Measurements from ENCODE around the gene MIB2. TPM values are rescaled to one million over a fixed set of nuclear protein-coding genes. Genes with fewer than 3 reads are reported as not detected.
"Not testable (repeated sequence)": the region's sequence is repeated elsewhere in the genome, so short reads cannot be mapped to it uniquely, and the experiment has no call there.

Gene MIB2
- total RNA-seq, 1 donor from 2014 or later = 81.2 TPM

DNA sequence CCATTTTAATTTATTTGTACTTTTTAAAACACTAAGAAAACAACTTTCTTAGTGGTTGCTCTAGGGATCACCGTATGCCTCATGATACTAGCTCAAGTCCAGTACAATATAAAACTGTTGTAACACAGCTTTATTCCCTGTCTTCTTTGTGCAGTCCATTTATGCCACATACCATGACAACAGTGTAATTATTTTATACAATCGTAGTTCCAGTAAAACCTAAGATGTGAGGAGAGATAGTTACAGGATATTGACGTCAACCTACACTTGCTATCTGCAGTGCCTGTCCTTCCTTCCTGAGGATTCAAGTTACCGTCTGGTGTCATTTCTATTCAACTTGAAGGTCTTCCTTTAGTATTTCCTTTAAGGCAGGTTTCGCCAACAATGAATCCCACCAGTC is 31.0 kb downstream of the MIB2 start:
- DNase-seq (ENCODE audit: extremely low read depth, low read depth, low spot score) = peak; percentile 23

DNA sequence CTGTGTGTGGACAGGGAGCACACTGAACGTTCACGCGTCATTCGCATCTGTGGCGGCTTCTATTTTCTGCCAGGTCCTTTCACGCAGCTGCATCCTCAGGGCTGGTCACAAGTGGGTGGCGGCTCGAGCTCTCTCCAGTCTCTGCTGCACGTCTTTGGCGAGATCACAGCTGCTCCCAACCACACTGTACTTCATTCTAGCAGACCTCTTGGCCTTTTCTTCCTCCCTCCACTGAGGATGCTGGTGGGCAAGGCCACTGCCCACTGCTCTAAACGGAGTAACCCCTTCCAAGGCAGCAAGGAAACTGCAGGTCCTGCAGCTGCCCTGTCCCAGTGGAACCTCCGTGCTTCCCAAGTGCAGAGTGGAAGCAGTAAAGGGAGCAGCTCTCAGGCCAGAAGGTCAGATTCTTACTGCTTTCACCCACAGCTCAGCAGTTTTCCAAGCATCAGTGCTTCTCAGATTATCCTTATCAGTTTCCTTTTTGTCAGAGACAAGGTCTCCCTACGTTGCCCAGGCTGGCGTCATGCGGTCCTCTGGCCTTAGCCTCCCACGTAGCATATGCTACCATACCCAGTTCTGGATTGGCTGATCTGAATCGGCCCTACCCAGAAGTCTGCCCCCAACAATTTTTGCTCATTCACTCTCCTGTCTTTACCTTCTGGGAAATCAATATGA is 32.4 kb downstream of the MIB2 start:
- DNase-seq (ENCODE audit: extremely low read depth, low read depth, low spot score) = not testable (repeated sequence)

DNA sequence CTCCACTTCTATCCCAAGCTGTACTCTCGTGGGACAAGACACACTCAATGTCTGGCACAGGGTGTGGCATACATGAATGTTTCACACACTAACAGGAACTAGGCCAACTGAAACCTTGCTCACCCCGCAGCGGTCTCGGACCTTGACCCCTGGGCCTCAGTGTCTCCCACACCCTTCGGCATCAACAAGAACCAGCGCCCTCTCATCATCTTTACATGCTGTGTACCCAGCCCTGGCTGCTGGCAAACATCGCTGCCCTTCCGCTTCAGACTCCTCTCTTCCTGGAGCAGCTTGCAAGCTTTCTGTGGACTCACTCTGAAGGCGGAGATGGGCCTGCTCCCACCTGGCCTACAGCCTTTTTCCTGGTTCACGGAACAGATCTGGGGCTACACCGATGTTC is 33.0 kb downstream of the MIB2 start:
- not testable (repeated sequence) for DNase-seq (ENCODE audit: extremely low read depth, low read depth, low spot score)

DNA sequence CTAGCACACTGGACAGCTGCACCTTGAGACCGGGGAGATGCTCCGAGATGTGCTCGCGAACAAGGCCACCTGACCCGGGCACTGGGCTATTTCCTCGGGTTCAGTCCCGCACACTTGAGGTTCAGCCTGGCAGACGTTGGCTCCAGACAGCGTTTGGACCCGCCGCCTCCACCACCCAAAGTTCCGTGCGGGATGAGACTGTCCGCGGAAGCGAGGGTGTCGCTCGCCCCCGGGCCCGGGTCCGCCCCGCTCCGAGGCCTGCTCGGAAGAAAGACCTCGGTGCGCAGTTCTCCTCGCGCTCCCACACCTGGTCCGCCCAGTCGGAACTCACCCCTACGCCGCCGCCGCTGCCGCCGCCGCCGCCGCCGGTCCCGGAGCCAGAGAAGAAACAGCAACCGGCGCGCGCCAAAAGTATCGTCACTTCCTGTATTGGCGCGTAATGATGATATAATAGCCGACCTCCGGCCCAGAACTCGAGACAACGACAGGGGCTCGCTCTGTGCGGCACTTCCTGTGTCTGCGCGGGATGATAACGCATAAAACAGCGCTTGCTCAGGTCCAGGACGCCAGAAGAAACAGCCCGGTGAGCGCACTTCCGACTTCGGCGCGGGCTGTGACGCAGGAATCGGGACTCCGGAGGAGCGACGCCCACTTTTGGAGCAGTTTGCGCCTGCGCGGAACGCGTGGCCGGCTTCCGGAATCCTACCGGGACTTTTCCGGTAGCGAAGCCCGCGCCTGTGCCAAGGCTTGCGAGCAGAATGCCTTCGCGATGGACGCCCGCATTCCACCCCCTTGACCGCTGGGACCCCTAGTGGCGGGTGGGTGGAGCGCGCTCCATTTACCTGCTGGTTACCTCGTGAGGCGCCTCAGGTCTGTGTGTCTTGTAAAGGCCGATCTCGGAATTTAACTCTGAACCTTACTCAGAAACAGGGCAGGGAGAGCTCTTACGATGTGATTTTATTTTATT is 43.6 kb downstream of the MIB2 start, which contains the start of gene CDK11B:
TSS of gene CDK11B (minus strand) at position 422 of the 967 bp plus-strand sequence. CDS start 1,519 bp downstream, outside the sequence.
- peak; percentile 68 for DNase-seq (ENCODE audit: extremely low read depth, low read depth, low spot score)

DNA sequence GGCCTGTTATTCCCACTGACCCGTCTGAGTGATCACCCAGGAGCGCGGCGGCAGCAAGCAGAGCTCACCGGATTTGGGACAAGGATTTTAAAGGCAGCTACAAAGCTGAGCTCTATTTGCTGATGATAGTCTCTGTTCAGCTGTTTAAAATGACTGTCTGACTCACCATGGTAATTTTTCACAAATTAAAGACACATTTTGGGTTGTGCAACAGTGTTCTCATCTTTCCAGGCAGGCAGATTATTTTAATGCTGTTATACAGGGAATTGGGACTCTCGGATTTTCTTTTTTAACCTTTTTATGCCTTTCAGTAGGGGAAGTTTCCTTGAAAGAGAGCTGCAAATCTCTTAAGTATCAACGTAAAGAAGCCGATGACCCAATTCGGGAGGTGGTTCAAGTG is 47.1 kb downstream of the MIB2 start:
- DNase-seq (ENCODE audit: extremely low read depth, low read depth, low spot score) = not testable (repeated sequence)

DNA sequence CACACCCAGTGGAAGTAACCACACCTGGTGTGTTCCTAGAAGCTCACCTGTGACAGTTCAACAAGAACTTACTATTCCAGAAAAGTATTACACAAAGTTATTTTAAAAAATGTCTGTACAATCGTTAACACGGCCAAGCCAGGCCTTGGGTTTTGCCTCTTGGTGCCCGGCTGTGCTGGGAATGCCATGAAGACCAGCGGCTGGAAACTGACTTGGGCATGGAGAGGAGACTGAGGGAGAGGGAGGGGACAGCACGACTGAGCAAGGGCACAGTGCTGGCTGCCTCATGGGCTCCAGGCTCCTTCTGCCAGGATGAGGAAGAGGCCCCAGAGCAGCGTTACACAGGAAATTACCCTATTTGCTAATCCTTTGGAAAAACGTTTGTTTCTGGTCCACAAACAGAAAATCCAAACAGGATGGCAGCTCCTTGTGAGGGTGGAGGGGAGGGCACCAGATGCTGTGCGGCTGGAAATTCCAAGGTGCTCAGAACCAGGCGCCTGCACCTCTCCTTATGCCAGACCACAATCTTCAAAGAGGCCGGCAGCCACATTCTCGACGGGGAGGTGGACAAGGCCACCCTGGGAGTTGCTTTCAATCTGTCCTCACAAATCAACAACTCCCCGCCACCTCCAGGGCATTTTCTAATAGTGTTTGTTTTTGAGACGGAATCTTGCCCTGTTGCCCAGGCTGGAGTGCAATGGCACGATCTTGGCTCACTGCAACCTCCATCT is 47.7 kb downstream of the MIB2 start:
- not testable (repeated sequence) for DNase-seq (ENCODE audit: extremely low read depth, low read depth, low spot score)

DNA sequence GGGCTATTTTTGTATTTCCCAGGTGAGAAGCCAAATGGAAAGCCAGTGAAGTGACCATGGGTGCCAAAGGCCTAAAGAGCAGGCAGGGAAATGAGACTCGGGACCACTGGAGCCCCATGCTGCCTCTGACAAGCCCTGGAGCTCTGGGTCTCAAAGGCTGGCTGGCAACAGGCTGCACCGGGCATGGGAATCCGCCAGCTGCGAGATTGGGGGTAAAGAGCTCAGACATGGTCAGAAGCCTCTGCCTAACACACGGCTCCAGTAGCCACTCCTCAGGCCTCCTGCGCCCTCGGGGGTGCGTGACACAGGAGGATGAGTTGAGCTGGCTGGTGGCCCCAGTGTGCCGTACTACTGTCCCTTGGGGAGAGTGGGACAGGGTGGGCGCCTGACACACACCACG is 49.0 kb downstream of the MIB2 start:
- not testable (repeated sequence) for DNase-seq (ENCODE audit: extremely low read depth, low read depth, low spot score)

DNA sequence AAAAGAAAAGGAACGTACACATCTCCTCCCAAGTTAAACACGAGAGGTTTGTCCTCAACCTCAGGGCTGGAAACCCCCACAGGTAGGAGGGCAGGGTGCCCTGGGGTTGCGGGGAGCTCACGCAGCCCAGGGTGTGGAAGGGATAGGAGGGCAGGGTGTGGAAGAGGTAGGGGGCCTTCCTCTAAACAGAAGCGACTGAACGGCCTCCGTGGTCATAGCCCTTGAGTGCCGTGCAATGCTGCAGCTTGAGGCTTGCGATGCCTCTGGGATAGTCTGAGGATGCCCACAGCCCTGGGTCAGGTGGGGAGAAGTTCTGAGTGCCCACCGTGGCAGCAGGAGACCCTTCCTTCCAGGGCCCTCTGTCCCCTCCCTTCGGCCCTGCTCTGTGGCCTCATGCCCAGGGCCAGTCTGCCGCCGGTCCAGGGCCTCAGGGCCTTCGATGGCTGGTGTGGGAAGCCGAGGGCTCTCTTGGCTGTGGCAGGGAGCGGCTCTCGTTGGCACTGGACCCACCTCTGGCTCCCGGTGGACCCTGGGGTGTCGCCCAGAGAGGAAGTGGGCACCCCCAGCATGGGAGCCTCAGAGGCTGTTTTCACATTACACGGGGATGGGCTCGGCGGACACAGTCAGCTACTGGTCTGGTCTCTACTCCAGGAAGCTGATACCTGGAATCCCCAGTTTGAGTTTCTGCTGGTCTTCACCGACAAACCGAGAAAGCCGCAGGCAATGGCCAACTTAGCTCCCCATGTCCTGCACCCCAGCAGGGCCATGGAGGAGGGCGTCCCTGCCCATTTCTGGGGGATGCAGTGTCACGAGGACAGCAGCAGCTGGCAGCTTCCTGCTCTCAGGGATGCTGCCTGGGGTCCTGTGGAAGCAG is 49.9 kb downstream of the MIB2 start:
- no peak for DNase-seq (ENCODE audit: extremely low read depth, low read depth, low spot score)

DNA sequence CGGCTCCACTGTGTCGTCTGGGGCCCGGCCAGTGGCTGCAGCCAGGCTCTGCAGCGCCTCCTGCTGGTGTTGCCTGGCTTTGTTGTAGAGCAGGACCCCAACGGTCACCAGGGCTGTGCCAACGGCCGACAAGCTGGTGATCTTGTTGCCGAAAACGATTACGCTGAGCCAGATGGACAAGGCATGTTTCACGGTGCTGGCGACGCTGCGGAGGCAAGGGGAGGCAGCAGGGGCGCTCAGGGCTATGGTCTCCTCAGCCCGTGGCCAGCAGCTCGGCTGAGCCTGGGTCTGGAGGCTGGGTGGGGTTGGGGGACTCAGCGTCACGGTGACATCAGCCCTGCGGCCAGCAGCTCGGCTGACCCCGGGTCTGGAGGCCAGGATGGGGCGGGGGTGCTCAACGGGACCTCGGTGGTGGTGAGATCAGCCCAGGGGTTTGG is 50.5 kb downstream of the MIB2 start:
- no peak for DNase-seq (ENCODE audit: extremely low read depth, low read depth, low spot score)

DNA sequence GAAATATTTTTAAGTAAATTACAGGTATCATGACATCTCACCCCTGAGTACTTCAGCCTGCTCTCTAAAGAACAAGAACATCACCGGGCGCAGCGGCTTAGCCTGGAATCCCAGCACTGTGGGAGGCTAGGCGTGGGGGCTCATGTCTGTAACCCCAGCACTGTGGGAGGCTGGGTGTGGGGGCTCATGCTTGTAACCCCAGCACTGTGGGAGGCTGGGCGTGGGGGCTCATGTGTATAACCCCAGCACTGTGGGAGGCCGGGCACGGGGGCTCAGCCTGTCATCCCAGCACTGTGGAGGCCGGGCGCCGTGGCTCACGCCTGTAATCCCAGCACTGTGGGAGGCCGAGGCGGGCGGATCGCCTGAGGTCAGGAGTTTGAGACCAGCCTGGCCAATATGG is 51.2 kb downstream of the MIB2 start:
- DNase-seq (ENCODE audit: extremely low read depth, low read depth, low spot score) = no peak

DNA sequence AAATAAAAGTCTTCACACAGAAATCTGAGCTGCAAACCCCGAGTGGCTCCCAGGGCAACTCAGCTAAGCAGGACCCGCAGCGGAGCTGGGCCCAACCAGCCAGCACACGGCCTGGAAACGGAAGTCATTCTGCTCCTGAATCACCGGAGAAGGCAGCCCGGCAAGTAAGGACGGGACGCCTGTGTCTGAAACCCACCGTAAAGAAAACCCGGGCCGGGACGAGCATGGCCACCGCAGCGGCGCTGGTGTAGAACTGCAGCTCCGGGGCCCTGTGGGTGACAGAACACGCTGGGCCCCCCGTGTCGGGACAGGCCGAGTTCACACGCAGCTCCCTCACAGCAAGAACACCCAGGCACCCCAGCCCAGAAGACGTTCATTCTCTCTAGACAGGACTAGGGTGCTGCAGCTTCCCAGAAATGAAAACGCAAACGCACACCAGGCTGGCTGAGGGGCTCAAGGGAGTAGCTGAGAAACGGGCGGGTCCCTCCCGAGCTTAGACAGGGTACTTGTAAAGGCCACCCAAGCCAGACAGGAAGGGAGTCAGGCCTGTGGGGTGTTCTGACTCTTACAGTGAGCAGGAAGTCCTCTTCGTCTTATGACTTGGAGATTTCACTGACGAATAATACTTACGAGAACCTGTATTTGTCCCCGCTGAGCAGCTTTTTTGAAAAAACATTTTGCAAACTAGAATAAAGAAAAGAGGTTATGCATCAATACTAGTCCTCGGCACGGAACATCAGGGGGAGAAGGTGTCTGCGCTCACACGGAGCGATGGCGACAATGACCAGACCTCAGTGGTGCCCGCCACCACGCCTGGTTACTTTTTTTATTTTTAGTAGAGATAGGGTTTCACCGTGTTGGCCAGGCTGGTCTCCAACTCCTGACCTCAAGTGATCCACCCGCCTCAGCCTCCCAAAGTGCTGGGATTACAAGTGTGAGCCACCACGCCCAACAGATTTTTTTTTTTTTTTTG is 54.5 kb downstream of the MIB2 start:
- no peak for DNase-seq (ENCODE audit: extremely low read depth, low read depth, low spot score)

DNA sequence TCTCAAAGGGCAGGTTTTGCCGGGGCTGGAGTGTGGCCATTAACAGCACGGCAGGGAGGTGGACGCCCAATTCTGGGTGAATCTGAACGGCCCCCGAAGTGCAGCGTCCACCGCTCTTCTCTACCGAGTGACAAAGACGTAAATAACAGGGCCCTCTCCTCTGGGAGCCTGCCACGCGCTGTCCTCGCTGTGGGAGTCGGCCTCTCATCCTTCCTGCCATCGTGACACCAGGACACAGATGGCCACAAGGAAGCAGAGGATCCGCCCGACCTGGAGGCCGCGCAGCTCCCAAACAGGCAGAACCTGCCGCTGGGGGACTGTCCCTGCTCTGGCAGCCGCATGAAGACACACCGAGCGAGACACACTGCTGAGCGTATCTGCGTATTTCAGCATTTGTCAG is 55.6 kb downstream of the MIB2 start:
- no peak for DNase-seq (ENCODE audit: extremely low read depth, low read depth, low spot score)

DNA sequence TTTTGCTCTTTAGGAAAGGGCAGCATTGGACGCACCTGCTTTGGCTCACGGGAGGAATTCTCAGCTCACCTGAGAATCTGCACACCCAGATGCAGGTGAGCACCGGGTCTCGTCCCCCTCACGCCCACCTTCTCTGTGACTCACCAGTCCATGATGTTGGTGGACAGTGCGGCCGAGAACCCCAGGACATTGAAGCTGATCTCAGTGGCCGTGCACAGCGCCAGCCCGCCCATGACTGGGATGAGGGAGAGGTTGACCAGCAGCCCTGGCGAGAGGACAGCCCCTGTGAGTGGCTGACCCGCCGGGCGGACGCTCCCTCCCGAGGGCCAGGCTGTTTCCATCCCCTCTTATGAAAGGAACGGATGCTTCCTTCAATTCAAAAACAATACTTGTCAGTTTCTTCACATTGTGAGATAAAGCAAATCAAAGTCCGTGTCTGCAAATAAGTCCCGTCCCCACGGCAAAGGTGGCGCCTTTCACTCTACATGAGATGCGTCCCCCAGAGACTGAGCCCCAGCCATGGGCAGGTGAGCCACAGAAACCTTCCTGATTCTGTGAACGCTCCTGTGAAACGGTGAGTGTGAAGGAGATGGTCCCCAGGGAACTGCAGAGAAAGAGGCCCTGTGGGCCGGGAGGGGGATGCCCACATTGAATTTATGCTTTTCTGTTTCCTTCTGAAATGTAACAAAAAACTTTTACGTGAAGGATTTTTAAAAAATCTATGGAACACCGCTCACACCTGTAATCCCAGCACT is 56.2 kb downstream of the MIB2 start:
- DNase-seq (ENCODE audit: extremely low read depth, low read depth, low spot score) = no peak

DNA sequence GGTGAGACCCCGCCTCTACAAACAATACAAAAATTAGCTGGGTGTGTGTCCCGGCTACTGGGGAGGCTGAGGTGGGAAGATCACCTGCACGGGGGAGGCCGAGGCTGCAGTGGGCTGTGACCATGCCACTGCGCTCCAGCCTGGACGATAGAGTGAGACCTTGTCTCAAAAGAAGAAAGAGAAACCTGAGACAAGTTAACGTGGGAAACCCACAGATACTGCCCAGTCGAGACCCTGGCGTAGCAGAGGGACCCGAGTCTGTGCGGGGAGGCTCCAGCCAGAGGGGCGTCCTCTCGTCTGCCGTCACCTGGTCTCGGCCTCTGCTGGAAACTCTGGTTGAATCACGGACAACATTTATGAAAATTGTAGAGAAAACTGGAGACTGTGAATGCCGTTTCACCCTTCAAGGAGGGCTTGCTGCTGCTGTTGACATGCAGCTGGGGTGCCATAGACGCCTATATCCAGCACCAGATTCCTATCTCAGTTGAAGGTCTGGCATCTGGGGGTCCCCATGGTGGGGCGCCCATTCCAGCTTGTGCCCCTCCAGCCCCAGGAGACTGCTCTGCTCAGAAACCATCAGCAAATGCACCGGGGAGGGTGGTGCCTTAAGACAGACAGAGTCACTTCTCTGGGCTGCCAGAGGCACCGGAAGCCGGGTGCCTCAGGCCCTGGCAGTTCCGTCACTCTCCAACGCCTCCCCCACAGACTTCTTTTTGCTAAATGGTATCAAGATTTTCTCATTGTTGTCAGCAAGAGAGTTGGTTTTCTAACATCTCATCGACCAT is 57.1 kb downstream of the MIB2 start:
- DNase-seq (ENCODE audit: extremely low read depth, low read depth, low spot score) = no peak

DNA sequence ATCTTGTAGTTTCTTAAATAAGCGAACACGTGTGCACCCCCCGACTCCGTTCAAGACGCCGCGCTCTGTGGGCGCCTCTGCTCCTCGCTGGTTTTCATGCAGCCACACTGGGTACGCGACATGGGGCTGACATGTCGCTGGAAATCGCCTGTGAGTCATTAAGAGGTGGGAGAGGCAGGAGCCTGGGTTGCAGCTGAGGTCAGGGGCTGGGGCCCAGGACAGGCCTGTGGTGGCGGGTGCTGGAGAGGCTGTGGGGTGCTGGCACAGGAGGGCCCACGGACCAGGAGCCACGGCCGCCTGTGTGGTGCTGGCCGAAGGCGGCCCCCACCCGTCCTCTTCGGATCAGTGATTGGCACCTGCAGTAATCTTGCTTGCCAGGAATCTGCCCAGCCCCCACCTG is 59.5 kb downstream of the MIB2 start:
- DNase-seq (ENCODE audit: extremely low read depth, low read depth, low spot score) = not testable (repeated sequence)

DNA sequence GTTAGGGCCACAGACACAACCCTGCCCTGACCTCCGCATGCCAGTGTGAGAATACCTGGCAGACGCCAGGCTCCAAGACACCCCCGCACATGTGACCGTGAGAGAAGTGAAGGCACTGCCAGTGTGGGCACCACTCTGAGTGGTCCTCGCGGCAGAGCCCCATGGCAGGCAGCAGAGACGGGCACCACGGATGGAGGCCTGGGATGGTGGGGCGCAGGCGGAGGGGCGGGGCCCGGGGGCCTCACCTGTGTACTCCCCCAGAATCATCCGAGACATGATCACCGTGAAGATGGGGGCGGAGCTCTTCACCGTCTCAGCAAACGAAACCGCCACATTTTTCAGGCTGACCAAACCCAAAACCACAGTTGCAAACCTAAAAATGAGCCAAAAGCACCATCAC is 59.9 kb downstream of the MIB2 start:
- DNase-seq (ENCODE audit: extremely low read depth, low read depth, low spot score) = not testable (repeated sequence)

DNA sequence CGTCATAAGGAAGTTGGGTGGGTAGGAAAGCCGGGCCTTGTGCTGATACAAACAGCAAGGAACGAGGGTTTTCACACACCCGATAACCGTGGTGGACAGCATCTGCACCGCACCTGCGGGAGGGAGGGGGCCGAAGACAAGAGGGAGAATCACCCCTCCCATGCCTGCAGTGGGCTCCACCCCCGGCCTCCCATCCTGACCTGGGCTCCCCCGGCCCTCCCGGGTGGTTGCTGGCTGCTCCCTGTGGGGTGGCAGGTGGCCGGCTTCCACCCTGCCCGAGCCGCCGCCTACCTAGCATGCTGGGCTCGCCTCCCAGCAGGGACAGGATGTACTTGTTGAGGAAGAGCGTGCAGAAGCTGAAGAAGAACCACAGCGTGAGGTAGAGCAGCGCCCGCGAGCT is 60.8 kb downstream of the MIB2 start:
- not testable (repeated sequence) for DNase-seq (ENCODE audit: extremely low read depth, low read depth, low spot score)

Measured in glomerular endothelial cell (primary cell).